A673 (cell line): Measurements from ENCODE around the gene IPMK.
"Not testable (repeated sequence)": the region's sequence is repeated elsewhere in the genome, so short reads cannot be mapped to it uniquely, and the experiment has no call there.

Experiments used
- EZH2 ChIP-seq: fragments of 200-600 bp; sonication (generic); IDR thresholded peaks from 2 replicates; pipeline ENCODE4 v1.6.1; 2017; ENCODE audit warnings: borderline replicate concordance, low read depth, mild to moderate bottlenecking, mixed read lengths, antibody characterized with exemption, low read length; ENCODE audit not compliant: poor library complexity, severe bottlenecking
- TF ChIP-seq, protein P1 (sequence below): fragments of 300-800, 200-600 bp; sonication (generic); conservative IDR thresholded peaks from 2 replicates; pipeline ENCODE4 v1.5.1; 2017; ENCODE audit warnings: low read depth, mild to moderate bottlenecking, antibody characterized with exemption, low read length, moderate library complexity, mixed read lengths

DNA sequence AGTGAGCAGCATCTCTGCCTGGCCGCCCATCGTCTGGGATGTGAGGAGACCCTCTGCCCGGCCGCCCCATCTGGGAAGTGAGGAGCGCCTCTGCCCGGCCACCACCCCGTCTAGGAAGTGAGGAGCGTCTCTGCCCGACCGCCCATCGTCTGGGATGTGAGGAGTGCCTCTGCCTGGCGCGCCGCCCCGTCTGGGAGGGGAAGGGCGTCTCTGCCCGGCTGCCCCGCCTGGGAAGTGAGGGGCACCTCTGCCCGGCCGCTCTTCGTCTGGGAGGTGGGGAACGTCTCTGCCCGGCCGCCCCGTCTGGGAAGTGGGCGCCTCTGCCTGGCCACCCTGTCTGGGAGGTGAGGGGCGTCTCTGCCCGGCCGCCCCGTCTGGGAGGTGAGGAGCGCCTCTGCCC is 23.9 kb downstream of the IPMK start:
- TF ChIP-seq, protein P1, sequence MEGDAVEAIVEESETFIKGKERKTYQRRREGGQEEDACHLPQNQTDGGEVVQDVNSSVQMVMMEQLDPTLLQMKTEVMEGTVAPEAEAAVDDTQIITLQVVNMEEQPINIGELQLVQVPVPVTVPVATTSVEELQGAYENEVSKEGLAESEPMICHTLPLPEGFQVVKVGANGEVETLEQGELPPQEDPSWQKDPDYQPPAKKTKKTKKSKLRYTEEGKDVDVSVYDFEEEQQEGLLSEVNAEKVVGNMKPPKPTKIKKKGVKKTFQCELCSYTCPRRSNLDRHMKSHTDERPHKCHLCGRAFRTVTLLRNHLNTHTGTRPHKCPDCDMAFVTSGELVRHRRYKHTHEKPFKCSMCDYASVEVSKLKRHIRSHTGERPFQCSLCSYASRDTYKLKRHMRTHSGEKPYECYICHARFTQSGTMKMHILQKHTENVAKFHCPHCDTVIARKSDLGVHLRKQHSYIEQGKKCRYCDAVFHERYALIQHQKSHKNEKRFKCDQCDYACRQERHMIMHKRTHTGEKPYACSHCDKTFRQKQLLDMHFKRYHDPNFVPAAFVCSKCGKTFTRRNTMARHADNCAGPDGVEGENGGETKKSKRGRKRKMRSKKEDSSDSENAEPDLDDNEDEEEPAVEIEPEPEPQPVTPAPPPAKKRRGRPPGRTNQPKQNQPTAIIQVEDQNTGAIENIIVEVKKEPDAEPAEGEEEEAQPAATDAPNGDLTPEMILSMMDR: not testable (repeated sequence)
- TF ChIP-seq EZH2: not testable (repeated sequence)
